Metanephros (tissue), 1 donor: ENCODE measurements around the gene RAET1G. TPM values are rescaled to one million over a fixed set of nuclear protein-coding genes. Genes with fewer than 3 reads are reported as not detected.

ENCODE experiments used
- total RNA-seq: library from RNA; depleted of rRNA; stranded (reverse); fragments of >200 nt; gene quantifications from one replicate; pipeline ENCODE4 v1.2.3, GENCODE V29; 2014

Gene RAET1G, protein sequence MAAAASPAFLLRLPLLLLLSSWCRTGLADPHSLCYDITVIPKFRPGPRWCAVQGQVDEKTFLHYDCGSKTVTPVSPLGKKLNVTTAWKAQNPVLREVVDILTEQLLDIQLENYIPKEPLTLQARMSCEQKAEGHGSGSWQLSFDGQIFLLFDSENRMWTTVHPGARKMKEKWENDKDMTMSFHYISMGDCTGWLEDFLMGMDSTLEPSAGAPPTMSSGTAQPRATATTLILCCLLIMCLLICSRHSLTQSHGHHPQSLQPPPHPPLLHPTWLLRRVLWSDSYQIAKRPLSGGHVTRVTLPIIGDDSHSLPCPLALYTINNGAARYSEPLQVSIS
- 1.1 TPM for total RNA-seq

GRCh38 chr6:149922642-149923326, at the start of gene RAET1G:
TSS of gene RAET1G (minus strand) at chr6:149923121. CDS start at chr6:149923010, 111 bp downstream.

DNA sequence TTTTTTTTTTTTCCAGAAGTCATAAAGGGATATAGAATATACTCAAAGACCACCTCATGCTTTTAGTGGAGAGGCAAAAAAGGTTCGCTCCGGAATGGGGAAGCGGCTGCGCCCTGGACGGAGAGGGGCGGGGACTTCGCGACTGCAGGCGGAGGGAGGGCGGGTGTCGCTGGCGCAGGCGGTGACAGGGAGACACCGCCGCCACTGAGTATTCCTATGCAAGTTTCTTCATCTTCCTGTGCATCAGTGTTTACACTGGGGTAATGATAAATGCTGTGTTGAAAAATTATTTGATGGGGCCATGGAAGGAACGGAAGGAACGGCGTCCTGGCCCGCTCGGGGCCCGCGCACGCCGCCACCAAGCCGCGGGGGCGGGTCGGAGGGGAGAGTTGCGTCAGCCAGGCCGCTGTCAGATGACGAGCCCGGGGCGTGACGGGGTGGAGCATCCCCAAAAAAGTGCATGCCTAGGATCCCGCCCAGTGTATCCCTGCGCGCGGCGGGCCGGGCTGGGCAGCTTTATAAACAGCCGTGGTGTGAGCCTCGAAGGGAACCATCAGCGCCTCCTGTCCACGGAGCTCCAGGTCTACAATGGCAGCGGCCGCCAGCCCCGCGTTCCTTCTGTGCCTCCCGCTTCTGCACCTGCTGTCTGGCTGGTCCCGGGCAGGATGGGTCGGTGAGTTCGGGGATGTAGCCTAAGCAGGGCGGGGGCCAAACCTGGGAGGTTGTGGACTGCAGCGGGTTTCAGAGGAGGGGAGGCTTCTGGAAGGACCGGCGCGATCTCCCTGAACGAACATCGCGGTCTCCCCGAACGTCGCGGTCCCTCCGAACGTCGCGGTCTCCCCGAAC, 40.8 kb upstream of the RAET1G start, which contains the start of gene ULBP1:
Gene ULBP1 (plus strand): TSS at position 482 of the 846 bp plus-strand sequence. CDS start 107 bp downstream, at position 589.

DNA sequence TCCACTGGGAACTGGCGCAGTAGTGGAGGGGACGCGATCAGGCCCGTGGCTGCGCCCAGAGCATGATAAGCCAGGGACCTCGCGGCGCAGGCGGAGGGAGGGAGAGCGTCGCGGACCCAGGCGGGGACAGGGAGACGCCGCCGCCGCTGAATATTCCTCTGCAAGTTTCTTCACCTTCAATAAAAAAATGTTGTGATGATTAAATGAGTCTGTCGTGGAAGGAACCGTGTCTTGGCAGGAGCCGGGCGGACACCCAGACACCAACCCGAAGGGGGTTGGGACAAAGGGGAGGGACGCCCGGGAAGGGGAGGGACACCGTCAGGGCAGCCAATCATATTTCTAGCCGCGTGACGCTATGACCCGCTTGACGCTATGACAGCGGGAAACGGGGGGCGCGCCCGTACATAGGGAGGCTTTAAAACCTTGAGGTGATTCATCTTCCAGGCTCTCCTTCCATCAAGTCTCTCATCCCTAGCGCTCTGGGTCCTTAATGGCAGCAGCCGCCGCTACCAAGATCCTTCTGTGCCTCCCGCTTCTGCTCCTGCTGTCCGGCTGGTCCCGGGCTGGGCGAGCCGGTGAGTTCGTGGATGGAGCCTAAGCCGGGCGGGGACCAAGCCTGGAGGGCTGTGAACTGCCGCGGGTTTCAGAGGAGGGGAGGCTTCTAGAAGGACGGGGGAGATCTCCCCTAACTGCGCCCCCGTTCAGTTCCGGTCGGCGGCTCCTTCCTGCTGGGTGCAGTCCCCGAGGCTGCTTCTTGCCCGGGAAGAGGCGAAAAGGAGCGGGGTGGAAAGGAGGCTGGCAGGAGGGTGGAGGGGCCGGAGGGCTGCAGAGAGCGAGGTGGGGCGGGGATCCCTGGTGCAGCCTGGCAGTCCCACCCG, 18.9 kb upstream of the RAET1G start, which contains the start of gene ULBP2:
Gene ULBP2 (plus strand): TSS at position 432 of the 878 bp plus-strand sequence. CDS start 59 bp downstream, at position 491.

DNA sequence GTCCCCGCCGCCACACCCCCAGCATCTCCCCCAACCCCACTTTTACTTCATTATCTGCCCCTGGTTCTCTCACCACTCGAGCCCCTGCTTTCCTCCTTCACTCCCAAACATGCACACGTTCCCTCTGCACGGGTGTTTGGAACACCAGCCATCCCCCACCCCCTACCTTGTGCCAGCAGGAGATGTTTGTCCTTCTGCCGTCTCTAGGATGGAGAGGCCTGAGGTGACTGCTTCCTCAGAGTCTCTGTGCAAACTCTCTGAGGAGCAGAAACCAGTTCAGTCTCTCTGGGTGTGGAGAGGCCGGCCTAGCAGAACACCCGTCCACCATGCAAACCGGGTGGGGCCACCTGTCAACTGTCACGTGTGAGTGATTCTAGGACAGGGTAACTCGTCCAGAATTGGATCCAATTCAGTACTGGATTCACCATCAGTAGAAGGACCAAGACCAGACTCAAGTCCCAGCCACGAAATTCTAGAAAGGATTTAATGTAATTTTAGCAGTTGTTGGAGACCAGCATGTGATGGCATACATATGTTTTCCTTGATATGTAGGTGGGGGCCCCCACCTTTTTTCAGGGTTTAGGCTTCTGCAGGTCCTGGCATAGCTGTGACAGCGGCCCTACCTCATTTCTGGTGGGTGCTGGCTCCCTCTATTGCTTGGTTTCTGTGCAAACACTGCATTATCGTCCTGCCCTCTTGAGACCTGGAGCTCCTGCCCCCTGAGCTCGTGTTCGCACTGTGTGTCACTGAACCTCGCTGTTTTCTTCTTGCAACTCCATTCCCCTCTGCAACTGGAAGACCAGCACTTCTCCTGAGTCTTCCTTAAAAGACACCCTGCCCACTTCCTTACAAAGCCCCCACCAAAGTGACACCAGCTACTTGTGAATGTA, 24.8 kb downstream of the RAET1G start, which contains the start of gene RAET1E:
Gene RAET1E (minus strand): TSS at position 259 of the 890 bp plus-strand sequence. CDS start 7,212 bp downstream, outside the sequence.

Other genes starting within 250 kb of the RAET1G start
- gene LATS1, start 205.0 kb downstream of the RAET1G start, total RNA-seq = 26.2 TPM
- 33.0 TPM for gene NUP43, start 176.6 kb downstream of the RAET1G start, total RNA-seq
- gene PCMT1, start 173.4 kb downstream of the RAET1G start, total RNA-seq = 58.4 TPM
- 28.9 TPM for gene LRP11, start 58.8 kb downstream of the RAET1G start, total RNA-seq
- not detected for gene RAET1E, start 25.0 kb downstream of the RAET1G start, total RNA-seq
- gene ULBP2, start 18.9 kb upstream of the RAET1G start, total RNA-seq = 2.3 TPM
- gene ULBP1, start 40.8 kb upstream of the RAET1G start, total RNA-seq = 0.29 TPM
- not detected for gene RAET1L, start 102.4 kb upstream of the RAET1G start, total RNA-seq
- 10.3 TPM for gene ULBP3, start 146.0 kb upstream of the RAET1G start, total RNA-seq
- 17.6 TPM for gene PPP1R14C, start 219.9 kb upstream of the RAET1G start, total RNA-seq